OCI-LY7 (cell line): ENCODE data around the gene IL17D. TPM values are rescaled to one million over a fixed set of nuclear protein-coding genes. Genes with fewer than 3 reads are reported as not detected.

ENCODE experiments used
- BruUV-seq: library from RNA; stranded (reverse); fragments of 400-500 nt; replicated peaks from 2 replicates; lab custom pipeline; 2021; lab: Mats Ljungman, UMichigan
- CTCF ChIA-PET: fragments of 300-600 bp; sonication (Branson Sonifier 250); formaldehyde crosslinking; loops from one replicate; lab custom pipeline; 2022; ENCODE audit warnings: antibody characterized with exemption; ENCODE audit not compliant: unreplicated experiment; lab: Charles Lee
- POLR2A ChIA-PET: fragments of 300-600 bp; sonication (Branson Sonifier 250); formaldehyde crosslinking; loops from one replicate; lab custom pipeline; 2022; ENCODE audit warnings: antibody characterized with exemption; lab: Charles Lee
- DNase-seq: peaks from one replicate; pipeline ENCODE4 v3.0.0-alpha.2; 2015; ENCODE audit warnings: low spot score
- H2AFZ ChIP-seq: fragments of 200-600 bp; sonication (generic), shearing (Covaris generic); 2 replicates; pipeline ENCODE4 v1.6.1; 2014; ENCODE audit warnings: mild to moderate bottlenecking, antibody characterized with exemption, low read length, moderate library complexity
- H3K27ac ChIP-seq: fragments of 200-600 bp; sonication (generic); 2 replicates; pipeline ENCODE4 v1.5.1; 2014; ENCODE audit warnings: mixed run types, low read depth, mild to moderate bottlenecking, moderate library complexity, low read length, inconsistent platforms; ENCODE audit not compliant: poor library complexity, severe bottlenecking
- H3K36me3 ChIP-seq: fragments of 200-600 bp; sonication (generic); 2 replicates; pipeline ENCODE4 v1.6.1; 2014; ENCODE audit warnings: mild to moderate bottlenecking, antibody characterized with exemption, low read length, moderate library complexity, mixed read lengths; ENCODE audit not compliant: insufficient read depth
- H3K4me1 ChIP-seq: fragments of 200-600 bp; sonication (generic); 2 replicates; pipeline ENCODE4 v1.5.1; 2014; ENCODE audit warnings: mild to moderate bottlenecking, low read length; ENCODE audit not compliant: insufficient read depth, poor library complexity, severe bottlenecking
- H3K4me2 ChIP-seq: fragments of 200-600 bp; sonication (generic); 2 replicates; pipeline ENCODE4 v1.6.1; 2014; ENCODE audit warnings: mild to moderate bottlenecking, low read length
- H3K4me3 ChIP-seq: fragments of 200-600 bp; sonication (generic); 2 replicates; pipeline ENCODE4 v1.5.1; 2014; ENCODE audit warnings: mild to moderate bottlenecking, low read depth, low read length; ENCODE audit not compliant: poor library complexity, severe bottlenecking
- H3K79me2 ChIP-seq: fragments of 200-600 bp; sonication (generic); 2 replicates; pipeline ENCODE4 v1.6.1; 2016; ENCODE audit warnings: low read depth, mild to moderate bottlenecking, low read length, moderate library complexity, mixed read lengths; ENCODE audit not compliant: insufficient read depth
- H3K9me2 ChIP-seq: fragments of 200-600 bp; sonication (generic); 2 replicates; pipeline ENCODE4 v1.6.1; 2016; ENCODE audit warnings: mild to moderate bottlenecking, low read length, mixed read lengths; ENCODE audit not compliant: insufficient read depth
- H3K9me3 ChIP-seq: fragments of 200-600 bp; sonication (generic); 2 replicates; pipeline ENCODE4 v1.6.1; 2014; ENCODE audit warnings: mild to moderate bottlenecking, mixed run types, low read length, mixed read lengths
- H4K20me1 ChIP-seq: fragments of 200-600 bp; sonication (generic); 2 replicates; pipeline ENCODE4 v1.6.1; 2014; ENCODE audit warnings: mild to moderate bottlenecking, antibody characterized with exemption, low read length, moderate library complexity, mixed read lengths; ENCODE audit not compliant: insufficient read depth
- CTCF ChIP-seq: fragments of 200-600 bp; sonication (generic); conservative IDR thresholded peaks from 2 replicates; pipeline ENCODE4 v1.5.1; 2014; ENCODE audit warnings: mild to moderate bottlenecking, antibody characterized with exemption, low read length, moderate library complexity, mixed read lengths
- EZH2phosphoT487 ChIP-seq: fragments of 200-600 bp; sonication (generic); IDR thresholded peaks from 2 replicates; pipeline ENCODE4 v1.6.1; 2018; ENCODE audit warnings: low read depth, borderline replicate concordance, mild to moderate bottlenecking, mixed run types, antibody characterized with exemption, low read length, moderate library complexity, mixed read lengths
- intact Hi-C: fragments of 100-400 bp; cut with micrococcal nuclease; formaldehyde crosslinking; loops from one replicate; pipeline ENCODE4 v1.10.0; 2022; ENCODE audit not compliant: unreplicated experiment
- total RNA-seq, 2 experiments: library from RNA; depleted of rRNA in 1 of 2; stranded (reverse); fragments of >200 nt in 1 of 2; shearing (Covaris generic) in 1 of 2; gene quantifications; 2 replicates each; pipeline ENCODE4 v1.2.3, GENCODE V29; 2014 to 2022

IL17D gene
- total RNA-seq, 2 experiments from 2014 or later, result 0.51 to 1.1 TPM

GRCh38 chr13:20714161-20714560 is 10.7 kb downstream of the IL17D start:
- no peak overlapping the region for H3K4me2 ChIP-seq
- no peaks in the 10 kb centered on the region for H3K9me3 ChIP-seq
- no peak overlapping the region for H2AFZ ChIP-seq
- CTCF ChIA-PET, result no interaction called here
- H3K4me1 ChIP-seq, result no peaks in the 10 kb centered on the region
- no peaks in the 10 kb centered on the region for H3K36me3 ChIP-seq
- H4K20me1 ChIP-seq, result no peaks in the 10 kb centered on the region
- POLR2A ChIA-PET, result no interaction called here
- DNase-seq, result no peak
- H3K4me3 ChIP-seq, result no peak overlapping the region
- TF ChIP-seq CTCF, result no peak
- TF ChIP-seq EZH2phosphoT487, result no peak
- no peak overlapping the region for H3K27ac ChIP-seq
- no TSS peak for BruUV-seq
- intact Hi-C loops, result no loop called here
- H3K9me2 ChIP-seq, result no peaks in the 10 kb centered on the region
- no peaks in the 10 kb centered on the region for H3K79me2 ChIP-seq

- no TSS peak for BruUV-seq
- DNase-seq, result no peak
- no peak overlapping the region for H3K4me2 ChIP-seq
- H3K27ac ChIP-seq, result no peak overlapping the region
- ChIA-PET CTCF (no interaction called here), POLR2A (interaction anchor here (0.6 to 0.7 kb wide), 3 partner anchors 328 to 672 kb away, joined by 3 to 4 read pairs (median 3); no protein-coding TSS in a partner anchor)
- H3K36me3 ChIP-seq, result no peaks in the 10 kb centered on the region
- no peaks in the 10 kb centered on the region for H3K9me2 ChIP-seq
- no peaks in the 10 kb centered on the region for H3K4me1 ChIP-seq
- TF ChIP-seq CTCF, result no peak
- TF ChIP-seq EZH2phosphoT487, result no peak
- no peak overlapping the region for H2AFZ ChIP-seq
- intact Hi-C loops, result no loop called here
- H3K79me2 ChIP-seq, result no peaks in the 10 kb centered on the region
- H3K4me3 ChIP-seq, result no peak overlapping the region
- no peaks in the 10 kb centered on the region for H4K20me1 ChIP-seq
- no peaks in the 10 kb centered on the region for H3K9me3 ChIP-seq
Measured at GRCh38 chr13:20714563-20715329, 11.2 kb downstream of the IL17D start.

- no TSS peak for BruUV-seq
- no peaks in the 10 kb centered on the region for H3K79me2 ChIP-seq
- intact Hi-C loops, result no loop called here
- no peak overlapping the region for H3K4me3 ChIP-seq
- no peaks in the 10 kb centered on the region for H3K9me2 ChIP-seq
- no peak for DNase-seq
- no peaks in the 10 kb centered on the region for H3K4me1 ChIP-seq
- H3K36me3 ChIP-seq, result no peaks in the 10 kb centered on the region
- H3K4me2 ChIP-seq, result no peak overlapping the region
- no peaks in the 10 kb centered on the region for H4K20me1 ChIP-seq
- TF ChIP-seq CTCF (no peak), EZH2phosphoT487 (no peak)
- H2AFZ ChIP-seq, result no peak overlapping the region
- no peaks in the 10 kb centered on the region for H3K9me3 ChIP-seq
- ChIA-PET POLR2A (interaction anchor here (0.6 to 0.7 kb wide), 3 partner anchors 328 to 671 kb away, joined by 3 to 4 read pairs (median 3); no protein-coding TSS in a partner anchor), CTCF (no interaction called here)
- H3K27ac ChIP-seq, result no peak overlapping the region
Measured at GRCh38 chr13:20715330-20715712, 11.8 kb downstream of the IL17D start.
